Panc1 (cell line): ENCODE results near the gene MYH14. TPM values are rescaled to one million over a fixed set of nuclear protein-coding genes. Genes with fewer than 3 reads are reported as not detected.

ENCODE experiments used
- ATAC-seq: fragments of 200-7000 bp; cut with Tn5 transposase; 2 replicates; pipeline ENCODE4 v1.9.1; 2020; ENCODE audit warnings: mild to moderate bottlenecking, moderate library complexity
- BruUV-seq: library from RNA; stranded (reverse); fragments of 400-500 nt; replicated peaks from 2 replicates; lab custom pipeline; 2021; lab: Mats Ljungman, UMichigan
- CTCF ChIA-PET: fragments of 300-600 bp; sonication (Branson Sonifier 250); formaldehyde crosslinking; loops from one replicate; lab custom pipeline; 2022; ENCODE audit warnings: antibody characterized with exemption; lab: Charles Lee
- POLR2A ChIA-PET: fragments of 300-600 bp; sonication (Branson Sonifier 250); formaldehyde crosslinking; loops from one replicate; lab custom pipeline; 2022; ENCODE audit warnings: antibody characterized with exemption; lab: Charles Lee
- DNase-seq: peaks from one replicate; pipeline ENCODE4 v3.0.0-alpha.2; 2010; ENCODE audit warnings: low read depth, low spot score
- H3K27ac ChIP-seq: 2 replicates; pipeline ENCODE4 v1.5.1; 2011; ENCODE audit warnings: mild to moderate bottlenecking, low read length, inconsistent platforms
- H3K27me3 ChIP-seq: fragments of 200-500 bp; sonication (Bioruptor generic); 2 replicates; pipeline ENCODE4 v1.6.0; 2014; ENCODE audit warnings: low read length, inconsistent platforms; ENCODE audit not compliant: control insufficient read depth, insufficient read depth
- H3K36me3 ChIP-seq: fragments of 200-500 bp; sonication (Bioruptor generic); 2 replicates; pipeline ENCODE4 v1.5.1; 2014; ENCODE audit warnings: inconsistent platforms, mild to moderate bottlenecking, low read length, moderate library complexity; ENCODE audit not compliant: control insufficient read depth, insufficient read depth
- H3K4me1 ChIP-seq: 2 replicates; pipeline ENCODE4 v1.5.1; 2011; ENCODE audit warnings: inconsistent platforms, mild to moderate bottlenecking, low read length, moderate library complexity; ENCODE audit not compliant: control insufficient read depth, insufficient read depth
- H3K4me3 ChIP-seq, 2 experiments: 2 replicates each; pipeline ENCODE4 v1.5.1; 2011 to 2012; ENCODE audit warnings: low read depth in 2 of 2, low read length in 2 of 2, mild to moderate bottlenecking in 2 of 2, inconsistent platforms in 1 of 2, moderate library complexity in 1 of 2
- H3K9me3 ChIP-seq: fragments of 200-500 bp; sonication (Bioruptor generic); 2 replicates; pipeline ENCODE4 v1.5.1; 2014; ENCODE audit warnings: low read depth, mild to moderate bottlenecking, inconsistent platforms, low read length, moderate library complexity; ENCODE audit not compliant: control insufficient read depth, insufficient read depth
- CTCF ChIP-seq: fragments of 450-650 bp; IDR thresholded peaks from 2 replicates; pipeline ENCODE4 v1.5.1; 2017; ENCODE audit warnings: mild to moderate bottlenecking
- POLR2AphosphoS5 ChIP-seq: IDR thresholded peaks from 2 replicates; pipeline ENCODE4 v1.6.1; 2012; ENCODE audit warnings: mild to moderate bottlenecking, low read depth, low read length, moderate library complexity
- REST ChIP-seq, 2 experiments: IDR thresholded peaks; 2 replicates each; pipeline ENCODE4 v1.6.1; 2011 to 2012; ENCODE audit warnings: low read depth in 2 of 2, control low read depth in 1 of 2, low read length in 1 of 2, mild to moderate bottlenecking in 1 of 2, moderate library complexity in 1 of 2; ENCODE audit not compliant: insufficient read depth in 1 of 2
- SIN3A ChIP-seq: IDR thresholded peaks from 2 replicates; pipeline ENCODE4 v1.6.1; 2012; ENCODE audit warnings: low read depth, mild to moderate bottlenecking, low read length, moderate library complexity, borderline replicate concordance; ENCODE audit not compliant: insufficient read depth
- TCF7L2 ChIP-seq: IDR thresholded peaks from 2 replicates; pipeline ENCODE4 v1.6.1; 2011; ENCODE audit warnings: mild to moderate bottlenecking, low read depth, low read length, inconsistent platforms
- in situ Hi-C: cut with HindIII; loops from 2 replicates; pipeline ENCODE4 v1.10.0; 2016; ENCODE audit warnings: low sequenced_read_pairs, low pct_unique_long_range_greater_than_20kb
- intact Hi-C: fragments of 100-400 bp; cut with micrococcal nuclease; formaldehyde crosslinking; loops from one replicate; pipeline ENCODE4 v1.10.0; 2022; ENCODE audit not compliant: unreplicated experiment
- total RNA-seq: library from RNA; stranded (reverse); gene quantifications from one replicate; pipeline ENCODE4 v1.2.1, GENCODE V29; 2021; ENCODE audit not compliant: unreplicated experiment

Gene MYH14
- total RNA-seq, 1 experiment from 2014 or later: 23.8 TPM

- Histone ChIP-seq H3K36me3 (no peaks in the 10 kb centered on the region), H3K4me1 (no peaks in the 10 kb centered on the region), H3K27ac (no peak overlapping the region), H3K9me3 (no peaks in the 10 kb centered on the region), H3K27me3 (no peaks in the 10 kb centered on the region; the same call in 1 of the 2 replicates), H3K4me3 (no peak overlapping the region)
- no peak for TF ChIP-seq CTCF
- no peak for TF ChIP-seq SIN3A
- TF ChIP-seq POLR2AphosphoS5: no peak
- no peak for TF ChIP-seq TCF7L2
- no peak for TF ChIP-seq REST (IDR thresholded peaks at IDR 0.05; ENCODE audit: insufficient read depth in 1 of 2, low read depth in 2 of 2, low read length in 1 of 2)
- POLR2A ChIA-PET: no interaction called here
- DNase-seq: no peak
- no TSS peak for BruUV-seq
- intact Hi-C loops: no loop called here
- CTCF ChIA-PET: interaction anchor here (0.6 kb wide), 2 partner anchors 37 to 465 kb away, joined by 3 read pairs; no protein-coding TSS in a partner anchor
- ATAC-seq: no peak
- in situ Hi-C loops: no loop called here
Measured at GRCh38 chr19:50191216-50191615, 12.2 kb upstream of the MYH14 start.

GRCh38 chr19:50192463-50193211 lies 10.8 kb upstream of the MYH14 start:
- Histone ChIP-seq H3K4me3 (no peak overlapping the region), H3K36me3 (no peaks in the 10 kb centered on the region), H3K4me1 (no peaks in the 10 kb centered on the region), H3K27ac (no peak overlapping the region), H3K27me3 (no peaks in the 10 kb centered on the region; the same call in 1 of the 2 replicates), H3K9me3 (no peaks in the 10 kb centered on the region)
- BruUV-seq: no TSS peak
- intact Hi-C loops (no loop called here), in situ Hi-C loops (no loop called here)
- POLR2A ChIA-PET: interaction anchor here (0.6 kb wide), 1 partner anchor 20 kb away, joined by 6 read pairs; no protein-coding TSS in a partner anchor
- ATAC-seq: no peak
- CTCF ChIA-PET: no interaction called here
- TF ChIP-seq TCF7L2: no peak
- no peak for TF ChIP-seq CTCF
- TF ChIP-seq SIN3A: no peak
- no peak for TF ChIP-seq POLR2AphosphoS5
- peak; percentile 11 to 72; a peak in 3 of 4 replicates for TF ChIP-seq REST (IDR thresholded peaks at IDR 0.05; ENCODE audit: insufficient read depth in 1 of 2, low read depth in 2 of 2, low read length in 1 of 2)
- no peak for DNase-seq
